Neuronal stem cell (in vitro differentiated cells): ENCODE data around the gene LRRC37A3.
"Not testable (repeated sequence)": the region's sequence is repeated elsewhere in the genome, so short reads cannot be mapped to it uniquely, and the experiment has no call there.

Experiments used
- DNase-seq: peaks from one replicate; pipeline ENCODE4 v3.0.0-alpha.2; 2013; ENCODE audit warnings: low spot score
- H2AFZ ChIP-seq: one replicate; pipeline ENCODE4 v1.6.1; 2013; ENCODE audit warnings: mild to moderate bottlenecking, low read length, inconsistent platforms
- H2AK5ac ChIP-seq: 2 replicates; pipeline ENCODE4 v1.6.1; 2013; ENCODE audit warnings: low read depth, mild to moderate bottlenecking, inconsistent platforms, low read length, moderate library complexity, mixed read lengths
- H2BK120ac ChIP-seq: 2 replicates; pipeline ENCODE4 v1.6.1; 2013; ENCODE audit warnings: low read depth, mild to moderate bottlenecking, inconsistent platforms, low read length, moderate library complexity, mixed read lengths
- H2BK12ac ChIP-seq: one replicate; pipeline ENCODE4 v1.6.1; 2013; ENCODE audit warnings: low read length, inconsistent platforms
- H2BK15ac ChIP-seq: 2 replicates; pipeline ENCODE4 v1.6.1; 2013; ENCODE audit warnings: mild to moderate bottlenecking, low read length, inconsistent platforms, mixed read lengths
- H2BK5ac ChIP-seq: one replicate; pipeline ENCODE4 v1.6.1; 2013; ENCODE audit warnings: inconsistent platforms, mild to moderate bottlenecking, low read length, moderate library complexity
- H3K14ac ChIP-seq: one replicate; pipeline ENCODE4 v1.6.1; 2013; ENCODE audit warnings: low read length, inconsistent platforms
- H3K18ac ChIP-seq: 2 replicates; pipeline ENCODE4 v1.6.1; 2013; ENCODE audit warnings: low read length, inconsistent platforms
- H3K23ac ChIP-seq: 2 replicates; pipeline ENCODE4 v1.6.1; 2013; ENCODE audit warnings: low read depth, mild to moderate bottlenecking, mixed read lengths, low read length, inconsistent platforms; ENCODE audit not compliant: poor library complexity
- H3K27ac ChIP-seq: replicated peaks from 3 replicates; pipeline ENCODE4 v1.5.1; 2013; ENCODE audit warnings: low read length, inconsistent platforms
- H3K27me3 ChIP-seq, 3 experiments: 2 replicates each; pipeline ENCODE4 v1.6.1; 2013; ENCODE audit warnings: low read length in 3 of 3, mild to moderate bottlenecking in 2 of 3, inconsistent platforms in 1 of 3, low read depth in 1 of 3, mixed read lengths in 1 of 3, moderate library complexity in 1 of 3; ENCODE audit not compliant: control insufficient read depth in 3 of 3, insufficient read depth in 3 of 3
- H3K36me3 ChIP-seq, 2 donors: replicated peaks in 1 of 2; 2 replicates each; pipeline ENCODE4 v1.6.1; 2013; ENCODE audit warnings: low read length in 2 of 2; ENCODE audit not compliant: control insufficient read depth in 2 of 2, insufficient read depth in 2 of 2
- H3K4ac ChIP-seq: 2 replicates; pipeline ENCODE4 v1.6.1; 2013; ENCODE audit warnings: inconsistent platforms, mild to moderate bottlenecking, low read length, moderate library complexity
- H3K4me1 ChIP-seq, 2 donors: 1 replicate in 1 of 2; 2 replicates in 1 of 2; pipeline ENCODE4 v1.6.1; 2013; ENCODE audit warnings: low read length in 2 of 2, low read depth in 1 of 2; ENCODE audit not compliant: control insufficient read depth in 2 of 2, insufficient read depth in 1 of 2
- H3K4me2 ChIP-seq: one replicate; pipeline ENCODE4 v1.6.1; 2013; ENCODE audit warnings: mild to moderate bottlenecking, low read length, inconsistent platforms; ENCODE audit not compliant: insufficient read depth, poor library complexity, severe bottlenecking
- H3K4me3 ChIP-seq, 2 donors: 2 replicates each; pipeline ENCODE4 v1.5.1; 2013; ENCODE audit warnings: low read length in 2 of 2, mild to moderate bottlenecking in 2 of 2, inconsistent platforms in 1 of 2, moderate library complexity in 1 of 2
- H3K79me1 ChIP-seq: one replicate; pipeline ENCODE4 v1.6.1; 2013; ENCODE audit warnings: low read depth, mild to moderate bottlenecking, inconsistent platforms, low read length, moderate library complexity
- H3K9ac ChIP-seq: one replicate; pipeline ENCODE4 v1.6.1; 2013; ENCODE audit warnings: mild to moderate bottlenecking, low read depth, low read length, inconsistent platforms; ENCODE audit not compliant: poor library complexity
- H3K9me3 ChIP-seq, 2 donors: replicated peaks in 1 of 2; 2 replicates each; pipeline versions ENCODE3 to v1.6.1; 2013; ENCODE audit warnings: low read length in 2 of 2, mild to moderate bottlenecking in 2 of 2, inconsistent platforms in 1 of 2, low read depth in 1 of 2, mixed read lengths in 1 of 2, moderate library complexity in 1 of 2; ENCODE audit not compliant: control insufficient read depth in 2 of 2, insufficient read depth in 1 of 2
- H4K8ac ChIP-seq: one replicate; pipeline ENCODE4 v1.6.1; 2013; ENCODE audit warnings: low read depth, mild to moderate bottlenecking, inconsistent platforms, low read length, moderate library complexity
- H4K91ac ChIP-seq: one replicate; pipeline ENCODE4 v1.6.1; 2013; ENCODE audit warnings: low read length, low read depth, mild to moderate bottlenecking, inconsistent platforms; ENCODE audit not compliant: poor library complexity
- WGBS, 2 donors: extraction: QIAGEN DNeasy Blood & Tissue Kit; methylation state at CpG; one replicate each; pipeline ENCODE4 v1.1.7; 2013; ENCODE audit warnings: missing lambda C conversion rate in 2 of 2, mixed read lengths in 1 of 2; ENCODE audit not compliant: insufficient read length in 2 of 2, insufficient replicate concordance in 1 of 2; ENCODE audit errors: extremely low coverage in 2 of 2; 5-methylcytosine and 5-hydroxymethylcytosine counted together

Gene LRRC37A3

GRCh38 chr17:64920419-64921172 lies 1.3 kb upstream of the LRRC37A3 start:
- Histone ChIP-seq H3K4me1 (no peaks in the 10 kb centered on the region), H3K36me3 (no peaks in the 10 kb centered on the region), H3K27ac (no peak overlapping the region), H3K14ac (no peak overlapping the region), H3K18ac (no peak overlapping the region), H2BK12ac (no peak overlapping the region), H4K91ac (no peak overlapping the region), H2BK15ac (no peak overlapping the region), H2AFZ (peak overlapping the region; percentile 99), H4K8ac (no peak overlapping the region), H2BK5ac (no peak overlapping the region), H3K4ac (no peak overlapping the region), H2BK120ac (no peak overlapping the region), H3K79me1 (no peaks in the 10 kb centered on the region), H3K9ac (no peak overlapping the region), H3K23ac (no peak overlapping the region), H2AK5ac (no peak overlapping the region), H3K27me3 (peaks cover 0 to 5% (median 0%) of the 10 kb centered on the region in 3 experiments), H3K4me2 (no peak overlapping the region), H3K4me3 (no peak overlapping the region), H3K9me3 (peaks cover 0 to 2% of the 10 kb centered on the region in 2 donors)
- WGBS, 2 donors = no CpG with 5 or more reads among the region's 12 CpGs
- DNase-seq = no peak

DNA sequence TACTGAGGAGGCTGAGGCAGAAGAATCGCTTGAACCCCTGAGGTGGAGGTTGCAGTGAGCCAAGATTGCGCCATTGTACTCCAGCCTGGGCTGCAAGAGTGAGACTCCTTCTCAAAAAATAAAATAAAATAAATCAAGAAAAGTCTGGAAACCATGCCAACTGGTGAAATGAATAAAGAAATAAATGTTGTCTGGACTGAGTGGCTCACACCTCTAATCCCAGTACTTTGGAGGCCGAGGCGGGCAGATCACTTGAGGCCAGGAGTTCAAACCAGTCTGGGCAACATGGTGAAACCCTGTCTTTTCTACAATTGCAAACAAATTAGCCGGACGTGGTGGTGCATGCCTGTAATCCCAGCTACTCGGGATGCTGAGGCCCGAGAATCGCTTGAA lies 744 bp upstream of the LRRC37A3 start:
- Histone ChIP-seq H3K36me3 (no peaks in the 10 kb centered on the region), H3K4me2 (no peak overlapping the region), H4K91ac (no peak overlapping the region), H3K18ac (peak overlapping the region; percentile 4), H3K4ac (no peak overlapping the region), H2BK15ac (peak overlapping the region; percentile 3), H4K8ac (no peak overlapping the region), H2BK5ac (no peak overlapping the region), H2BK12ac (no peak overlapping the region), H3K27me3 (peaks cover 0 to 5% (median 0%) of the 10 kb centered on the region in 3 experiments), H3K79me1 (no peaks in the 10 kb centered on the region), H3K4me1 (no peaks in the 10 kb centered on the region), H2AFZ (peak overlapping the region; percentile 99), H3K9ac (no peak overlapping the region), H2BK120ac (no peak overlapping the region), H3K4me3 (peak overlapping the region in 1 of 2 donors; percentile 60), H3K23ac (no peak overlapping the region), H2AK5ac (peak overlapping the region; percentile 2), H3K27ac (no peak overlapping the region), H3K9me3 (peaks cover 0 to 2% of the 10 kb centered on the region in 2 donors), H3K14ac (no peak overlapping the region)
- no peak for DNase-seq
- no CpG with 5 or more reads among the region's 9 CpGs for WGBS, 2 donors

- H3K79me1 ChIP-seq, H3K4ac ChIP-seq, H4K8ac ChIP-seq, H2BK5ac ChIP-seq, H3K18ac ChIP-seq, H2AK5ac ChIP-seq, H2BK12ac ChIP-seq, H3K9me3 ChIP-seq, H3K27me3 ChIP-seq, H2BK120ac ChIP-seq, H3K27ac ChIP-seq, H3K14ac ChIP-seq, H2BK15ac ChIP-seq, H4K91ac ChIP-seq, DNase-seq, H3K36me3 ChIP-seq, H3K4me1 ChIP-seq: not testable (repeated sequence)
- H3K4me3 ChIP-seq = peak overlapping the region; percentile 60 to 77
- peak overlapping the region; percentile 99 for H2AFZ ChIP-seq
- peak overlapping the region; percentile 81 for H3K9ac ChIP-seq
- no CpG with 5 or more reads among the region's 47 CpGs for WGBS, 2 donors
- peak overlapping the region; percentile 25 for H3K4me2 ChIP-seq
- peak overlapping the region; percentile 98 for H3K23ac ChIP-seq
Measured at GRCh38 chr17:64918842-64919288, 413 bp downstream of the LRRC37A3 start.

DNA sequence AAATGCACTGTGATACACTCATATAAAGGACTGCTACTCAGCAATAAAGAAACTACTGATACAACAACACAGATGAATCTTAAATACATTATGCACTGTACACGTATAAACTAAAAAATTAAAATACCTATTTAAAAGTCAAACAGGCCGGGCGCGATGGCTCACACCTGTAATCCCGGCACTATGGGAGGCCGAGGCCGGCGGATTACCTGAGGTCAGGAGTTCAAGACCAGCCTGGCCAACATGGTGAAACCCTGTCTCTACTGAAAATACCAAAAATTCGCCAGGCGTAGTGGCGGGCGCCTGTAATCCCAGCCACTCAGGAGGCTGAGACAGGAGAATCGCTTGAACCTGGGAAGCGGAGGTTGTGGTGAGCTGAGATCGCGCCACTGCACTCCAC lies 1.7 kb downstream of the LRRC37A3 start:
- H3K23ac ChIP-seq, H3K4me3 ChIP-seq, H3K18ac ChIP-seq, H3K27me3 ChIP-seq, H3K4me1 ChIP-seq, H3K27ac ChIP-seq, H3K4me2 ChIP-seq, H3K36me3 ChIP-seq, H3K9ac ChIP-seq, H4K8ac ChIP-seq, H2BK12ac ChIP-seq, H3K79me1 ChIP-seq, H2BK15ac ChIP-seq, H2AK5ac ChIP-seq, H2AFZ ChIP-seq, H2BK5ac ChIP-seq, H4K91ac ChIP-seq, H3K4ac ChIP-seq, H3K9me3 ChIP-seq, H3K14ac ChIP-seq, DNase-seq, H2BK120ac ChIP-seq: not testable (repeated sequence)
- WGBS, 2 donors = no CpG with 5 or more reads among the region's 16 CpGs
